Fibroblast of mammary gland (primary cell): ENCODE data around the gene RIPOR3.
A peak's percentile ranks its signal among the peaks of the same experiment; 100 is the strongest.

Experiments used
- DNase-seq: peaks from one replicate; pipeline ENCODE4 v3.0.0-alpha.2; 2010; ENCODE audit warnings: low read depth
- H3K4me3 ChIP-seq: 2 replicates; pipeline ENCODE4 v1.5.1; 2011; ENCODE audit warnings: low read depth, mild to moderate bottlenecking, low read length, moderate library complexity; ENCODE audit not compliant: control insufficient read depth
- TF ChIP-seq, protein P1 (sequence below): conservative IDR thresholded peaks from 2 replicates; pipeline ENCODE4 v1.5.1; 2011; ENCODE audit warnings: low read depth, low read length, inconsistent platforms; ENCODE audit not compliant: control insufficient read depth, insufficient read depth

RIPOR3 gene

DNA sequence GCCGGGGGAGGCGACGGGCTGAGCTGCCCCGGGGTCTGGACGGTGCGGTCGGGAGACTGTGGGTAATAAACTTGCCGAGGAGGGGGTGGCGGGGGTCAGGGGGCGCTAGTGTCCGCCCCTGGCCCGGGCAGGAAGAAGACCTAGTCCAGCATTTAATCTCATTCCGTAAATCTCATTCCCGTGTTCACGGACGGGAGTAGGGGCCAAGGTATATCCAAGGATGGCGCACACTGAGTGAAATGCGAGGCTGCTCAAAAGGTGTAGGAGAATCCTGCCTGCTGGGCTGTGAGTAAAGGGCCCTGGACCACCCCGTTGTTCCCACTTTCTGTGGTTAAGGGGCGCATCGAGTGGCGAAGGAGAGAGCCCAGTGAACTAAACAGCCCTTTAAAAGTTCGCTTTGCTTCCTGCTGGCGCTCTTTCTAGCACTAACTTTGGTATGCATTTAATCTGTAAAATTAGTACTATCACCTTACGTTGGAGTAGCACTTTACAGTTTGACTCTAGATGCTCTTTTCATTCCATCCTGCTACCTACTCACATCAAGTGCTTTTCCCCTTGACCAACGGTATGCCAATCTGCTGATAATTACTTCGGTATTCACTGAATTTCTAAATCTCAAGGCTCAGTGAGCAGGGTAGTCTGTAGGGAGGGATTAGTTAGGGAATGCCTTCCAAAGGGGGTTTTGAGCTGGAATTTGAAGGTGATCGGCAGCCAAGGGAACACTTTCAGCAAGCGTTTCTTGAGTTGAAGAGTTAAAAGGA is 40.8 kb upstream of the RIPOR3 start:
- TF ChIP-seq, protein P1, sequence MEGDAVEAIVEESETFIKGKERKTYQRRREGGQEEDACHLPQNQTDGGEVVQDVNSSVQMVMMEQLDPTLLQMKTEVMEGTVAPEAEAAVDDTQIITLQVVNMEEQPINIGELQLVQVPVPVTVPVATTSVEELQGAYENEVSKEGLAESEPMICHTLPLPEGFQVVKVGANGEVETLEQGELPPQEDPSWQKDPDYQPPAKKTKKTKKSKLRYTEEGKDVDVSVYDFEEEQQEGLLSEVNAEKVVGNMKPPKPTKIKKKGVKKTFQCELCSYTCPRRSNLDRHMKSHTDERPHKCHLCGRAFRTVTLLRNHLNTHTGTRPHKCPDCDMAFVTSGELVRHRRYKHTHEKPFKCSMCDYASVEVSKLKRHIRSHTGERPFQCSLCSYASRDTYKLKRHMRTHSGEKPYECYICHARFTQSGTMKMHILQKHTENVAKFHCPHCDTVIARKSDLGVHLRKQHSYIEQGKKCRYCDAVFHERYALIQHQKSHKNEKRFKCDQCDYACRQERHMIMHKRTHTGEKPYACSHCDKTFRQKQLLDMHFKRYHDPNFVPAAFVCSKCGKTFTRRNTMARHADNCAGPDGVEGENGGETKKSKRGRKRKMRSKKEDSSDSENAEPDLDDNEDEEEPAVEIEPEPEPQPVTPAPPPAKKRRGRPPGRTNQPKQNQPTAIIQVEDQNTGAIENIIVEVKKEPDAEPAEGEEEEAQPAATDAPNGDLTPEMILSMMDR = no peak
- DNase-seq = no peak

DNA sequence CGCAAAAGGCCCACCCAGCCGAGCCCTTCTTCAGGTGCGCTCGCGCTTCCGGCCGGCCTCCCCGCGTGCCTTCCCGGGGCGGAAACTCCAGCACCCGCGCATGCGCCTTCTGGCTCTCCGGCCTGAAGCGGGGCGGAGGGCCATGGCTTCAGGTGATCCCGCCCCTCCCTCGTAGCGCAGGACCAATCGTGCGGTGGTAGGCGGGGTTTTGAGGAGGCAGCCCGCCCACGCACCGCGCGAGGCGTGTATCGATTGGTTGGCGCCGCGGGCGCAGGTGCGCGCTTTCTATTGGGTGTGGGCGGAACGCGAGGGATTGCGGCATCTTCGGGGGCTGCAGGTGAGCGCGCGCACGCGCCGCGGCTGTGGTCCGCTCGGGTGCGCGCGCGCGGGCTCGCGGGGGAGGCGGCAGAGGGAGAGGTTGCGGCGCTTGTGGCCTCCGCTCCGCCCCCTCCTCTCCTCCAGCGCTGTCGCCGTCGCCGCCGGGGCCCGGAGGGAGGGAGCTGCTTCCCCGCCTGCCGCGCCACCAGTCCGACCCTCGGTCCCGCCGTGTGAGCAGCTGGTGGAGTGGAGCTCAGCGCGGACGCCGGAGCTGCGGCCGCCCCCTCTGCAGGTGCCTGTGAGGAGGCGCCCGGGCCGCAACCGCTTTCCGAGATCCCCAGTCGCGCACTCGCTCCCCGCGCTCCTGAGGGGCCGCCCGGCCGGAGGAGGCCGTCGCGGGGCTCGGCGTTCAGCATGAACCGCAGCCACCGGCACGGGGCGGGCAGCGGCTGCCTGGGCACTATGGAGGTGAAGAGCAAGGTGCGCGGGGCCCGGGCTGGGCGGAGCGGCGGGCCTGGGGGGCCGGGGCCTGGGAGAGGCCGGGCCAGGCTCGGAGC is 40.0 kb upstream of the RIPOR3 start, which contains the start of gene PARD6B:
Gene PARD6B (plus strand): TSS at position 526 of the 875 bp plus-strand sequence. CDS start 207 bp downstream, at position 733.
- peak within 1 kb of the TSS; percentile 56 for H3K4me3 ChIP-seq
- TF ChIP-seq, protein P1 = no peak
- DNase-seq = peak; percentile 81

More for the DNA sequence above, 40.8 kb upstream of the RIPOR3 start:
- no peak overlapping the region for H3K4me3 ChIP-seq

DNA sequence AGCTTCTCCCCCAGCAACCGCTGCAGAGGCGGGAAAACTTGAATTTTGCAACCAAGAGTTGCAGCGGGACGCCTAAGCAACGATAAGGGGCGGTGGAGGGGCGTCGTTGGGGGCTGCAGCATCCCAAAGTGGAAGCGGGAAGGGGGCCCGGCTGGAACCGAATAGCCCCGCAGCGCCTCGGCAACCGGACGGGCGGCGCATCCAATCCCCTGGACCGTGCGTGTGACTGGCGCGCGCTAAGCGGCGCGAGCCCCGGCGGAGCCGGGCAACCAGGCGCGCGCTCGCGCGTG is 39.4 kb upstream of the RIPOR3 start:
- peak overlapping the region; percentile 56 for H3K4me3 ChIP-seq
- TF ChIP-seq, protein P1 = no peak
- DNase-seq = no peak

DNA sequence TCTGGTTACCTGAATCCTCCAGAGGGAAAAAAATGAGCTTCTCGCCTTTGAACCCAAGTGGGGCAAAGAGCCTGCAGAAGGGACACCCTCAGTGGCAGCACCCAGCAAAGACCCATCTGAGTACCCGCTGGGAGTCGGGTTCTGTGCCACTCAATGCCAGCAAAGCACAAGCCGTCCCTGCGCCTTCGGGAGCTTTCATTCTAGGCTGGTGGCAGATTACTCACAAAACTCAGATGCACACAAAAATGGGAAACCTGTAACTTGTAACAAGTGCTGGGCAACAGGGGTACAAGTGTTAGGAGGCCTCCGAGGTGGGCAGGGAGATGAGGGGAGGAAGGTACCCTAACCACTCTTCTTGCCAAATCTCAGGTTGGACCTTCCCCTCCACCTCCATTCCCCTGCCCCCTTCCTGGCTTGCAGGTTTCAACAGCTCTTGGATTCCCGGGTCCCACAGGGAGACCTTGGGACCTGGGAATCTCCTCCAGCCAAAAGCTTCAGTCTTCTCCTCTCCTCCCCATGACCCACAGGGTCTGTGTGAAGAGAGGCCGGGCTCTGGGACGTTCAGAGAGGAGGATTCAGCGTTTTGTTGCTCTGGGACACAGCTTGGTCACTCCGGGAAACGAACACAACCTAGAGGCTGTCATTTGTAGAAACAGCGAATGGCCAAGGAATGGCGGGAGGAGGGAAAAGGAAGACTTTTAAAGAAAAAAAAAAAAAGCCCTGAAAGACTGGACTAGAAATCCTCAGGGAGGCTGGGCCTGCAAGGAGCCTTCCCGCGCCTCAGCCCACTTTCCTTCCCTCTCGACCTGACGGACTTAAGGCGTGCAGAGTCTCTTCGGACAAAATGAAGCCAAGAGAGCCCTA is 38.8 kb upstream of the RIPOR3 start:
- TF ChIP-seq, protein P1 = no peak
- DNase-seq = peak; percentile 14
- peak overlapping the region; percentile 56 for H3K4me3 ChIP-seq

DNA sequence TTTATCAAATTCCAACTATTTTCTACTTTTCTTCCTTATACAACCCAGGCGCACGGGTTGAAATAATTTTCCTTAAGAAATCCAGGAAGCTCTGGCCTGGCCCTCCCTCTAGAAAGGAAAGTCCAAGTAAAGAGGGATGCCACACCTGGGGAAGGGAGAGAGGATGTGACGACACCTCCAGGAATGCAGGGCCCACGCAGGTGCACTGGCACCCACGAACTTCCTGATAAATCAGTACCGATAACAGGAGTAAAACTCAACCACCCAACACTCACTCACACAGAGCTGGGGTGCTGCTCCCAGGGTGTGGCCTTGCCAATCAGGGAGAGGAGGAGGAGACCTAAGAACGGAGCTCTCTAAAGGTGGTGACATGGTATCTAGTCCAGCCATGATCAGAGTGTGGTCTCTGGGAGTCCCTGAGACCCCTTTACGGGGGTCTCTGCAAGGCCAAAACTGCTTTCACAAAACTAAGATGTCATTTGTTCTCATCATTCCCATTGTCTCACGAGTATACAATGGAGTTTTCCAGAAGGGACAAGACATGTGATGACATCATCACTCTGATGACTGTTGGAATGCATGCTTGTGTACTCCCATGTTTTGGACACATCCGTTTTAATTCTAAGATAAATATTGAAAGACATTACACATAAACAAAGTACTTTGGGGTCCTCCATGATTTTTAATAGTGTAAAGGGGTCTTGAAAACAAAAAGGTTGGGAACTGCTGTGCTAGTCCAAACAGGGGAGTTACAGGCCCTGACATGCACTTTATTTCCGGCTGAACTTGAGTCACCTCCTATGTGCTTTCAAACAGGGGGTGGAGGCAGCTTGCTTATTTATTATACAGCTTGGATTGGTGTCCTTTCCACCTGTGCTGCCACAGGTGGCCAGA is 37.9 kb upstream of the RIPOR3 start:
- peak; percentile 26 for DNase-seq
- no peak overlapping the region for H3K4me3 ChIP-seq
- TF ChIP-seq, protein P1 = no peak
